Stimulated activated CD8-positive, alpha-beta memory T cell treated with anti-CD3 and anti-CD28 coated beads, Interleukin-2, amount 100 ng/mL, for 1 hour (primary cell): Measurements from ENCODE around the gene RASSF4.

Source experiments
- DNase-seq, 2 donors: peaks; one replicate each; pipeline ENCODE4 v3.0.0-alpha.2; 2020; ENCODE audit warnings: low read depth in 2 of 2

Gene RASSF4

GRCh38 chr10:44975431-44976331 lies 16.1 kb downstream of the RASSF4 start:
- DNase-seq, result no peak

DNA sequence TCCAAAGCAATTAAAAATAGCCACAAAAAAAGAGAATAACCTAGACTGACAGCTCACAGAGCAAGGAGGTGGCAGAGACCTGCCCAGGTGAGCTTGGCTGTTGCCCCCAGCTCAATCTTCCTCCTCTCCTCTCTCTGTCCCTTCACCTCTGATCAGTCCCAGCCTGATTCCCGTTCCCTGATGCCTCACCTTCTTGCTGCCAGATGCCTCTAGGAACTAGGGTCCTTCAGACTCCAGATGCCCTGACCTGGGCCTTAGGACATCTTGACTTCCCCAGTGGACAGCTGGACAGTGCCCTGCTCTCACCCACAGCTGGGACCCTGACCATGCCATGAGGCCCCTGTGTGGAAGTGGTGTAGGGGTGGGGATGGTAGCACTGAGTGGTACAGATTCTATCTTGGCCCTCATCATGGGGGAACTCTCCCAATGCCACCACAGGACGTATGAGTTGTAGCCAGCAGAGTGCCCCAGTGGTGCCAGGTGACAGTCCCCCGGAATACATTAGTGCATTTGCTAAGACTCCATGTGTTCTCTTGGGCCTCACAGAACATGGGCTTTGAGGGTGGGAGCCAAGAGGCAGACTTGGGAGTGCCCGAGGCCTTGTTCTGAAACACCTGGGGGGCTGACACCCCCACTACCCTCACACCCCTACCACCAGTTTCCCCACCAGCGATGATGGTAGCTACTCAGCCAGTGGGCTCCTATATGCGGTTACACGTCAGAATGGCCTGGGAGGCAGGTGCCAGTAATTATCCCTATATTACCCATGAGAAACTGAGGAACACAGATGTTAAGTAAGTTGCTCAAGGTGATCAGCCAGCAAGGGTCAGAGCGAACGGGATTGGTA lies 17.0 kb downstream of the RASSF4 start:
- no peak for DNase-seq

GRCh38 chr10:44977287-44978212 lies 17.9 kb downstream of the RASSF4 start:
- DNase-seq, result no peak

GRCh38 chr10:44978213-44978569 lies 18.6 kb downstream of the RASSF4 start:
- DNase-seq, result no peak

DNA sequence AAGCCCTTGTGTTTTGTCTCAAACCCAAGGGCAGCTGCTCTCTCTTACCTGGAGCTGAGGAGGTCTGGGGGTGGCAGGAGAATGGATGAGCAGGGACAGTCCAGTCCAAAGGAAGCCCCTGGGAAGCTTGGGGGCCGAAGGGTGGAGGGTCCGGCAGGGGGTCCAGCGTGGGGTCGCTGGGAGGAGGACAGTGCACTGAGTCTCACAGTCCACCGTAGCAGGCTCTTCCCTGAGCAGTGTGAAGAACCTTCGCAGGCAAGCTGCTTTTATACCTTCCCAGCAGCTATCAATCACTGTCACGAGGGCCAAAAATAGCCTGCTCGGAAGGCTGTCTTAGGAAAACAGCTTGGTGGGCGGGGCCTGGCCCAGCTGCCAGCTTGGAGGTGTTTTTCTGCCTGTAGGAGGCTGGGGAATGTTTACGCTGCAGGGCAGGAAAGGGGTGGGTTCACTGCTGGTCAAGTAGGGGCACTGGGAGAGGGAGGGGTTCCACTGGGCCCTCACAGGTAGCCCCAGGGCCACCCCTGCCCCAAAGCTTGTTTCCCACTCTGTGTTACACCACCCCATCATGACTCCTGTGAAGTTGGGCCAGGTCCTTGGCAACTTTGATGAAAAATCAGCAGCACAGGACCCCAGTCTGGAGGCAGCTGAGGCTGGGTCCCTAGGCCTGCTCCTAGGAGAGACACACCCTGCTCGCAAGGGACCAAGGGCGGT lies 19.1 kb downstream of the RASSF4 start, which contains the start of gene DEPP1:
TSS of gene DEPP1 (minus strand) at position 240 of the 711 bp plus-strand sequence. CDS start 779 bp downstream, outside the sequence.
- DNase-seq, result no peak

DNA sequence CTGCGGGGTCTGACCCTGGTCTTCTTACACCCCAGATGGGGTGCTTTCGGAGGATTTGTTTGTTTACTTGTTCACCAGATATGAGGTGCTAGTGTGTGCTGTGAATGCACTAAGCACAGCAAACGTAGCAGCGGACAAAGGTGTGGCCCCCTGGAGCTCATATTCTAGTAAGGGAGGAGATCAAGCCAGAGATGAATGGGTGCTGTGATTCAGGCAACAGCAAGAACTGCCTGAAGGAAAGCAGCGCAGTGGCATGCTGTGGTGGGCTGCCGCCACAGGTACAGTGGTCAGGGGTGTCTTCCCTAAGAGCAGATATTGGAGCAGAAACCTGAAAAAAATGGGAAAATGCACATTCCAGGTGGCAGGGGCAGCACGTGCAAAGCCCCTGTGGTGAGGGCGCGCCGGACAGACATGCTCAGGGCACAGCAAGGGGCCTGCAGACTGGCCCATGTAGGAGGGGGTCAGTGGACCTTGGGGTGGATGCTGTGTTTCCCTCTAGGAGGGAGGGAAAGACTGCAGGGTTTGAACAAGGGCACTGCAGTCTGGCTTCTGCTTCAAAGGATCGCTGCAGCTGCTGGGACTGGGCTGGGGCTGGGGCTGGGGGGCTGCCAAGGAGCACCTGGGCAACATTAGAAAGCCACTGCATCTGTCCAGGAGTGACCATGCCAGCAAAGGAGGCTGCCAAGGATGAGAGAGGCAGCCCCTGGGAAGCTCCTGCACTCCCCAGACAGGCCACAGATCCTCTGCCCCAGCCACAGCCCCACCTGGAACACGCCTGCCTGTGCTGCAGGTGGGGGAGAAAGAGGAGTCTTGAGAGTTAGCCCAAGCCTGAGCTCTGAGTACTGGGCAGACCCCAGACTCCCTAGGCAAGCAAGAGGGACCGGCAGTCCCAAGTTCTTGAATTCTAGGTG lies 19.9 kb downstream of the RASSF4 start:
- DNase-seq, result no peak

DNA sequence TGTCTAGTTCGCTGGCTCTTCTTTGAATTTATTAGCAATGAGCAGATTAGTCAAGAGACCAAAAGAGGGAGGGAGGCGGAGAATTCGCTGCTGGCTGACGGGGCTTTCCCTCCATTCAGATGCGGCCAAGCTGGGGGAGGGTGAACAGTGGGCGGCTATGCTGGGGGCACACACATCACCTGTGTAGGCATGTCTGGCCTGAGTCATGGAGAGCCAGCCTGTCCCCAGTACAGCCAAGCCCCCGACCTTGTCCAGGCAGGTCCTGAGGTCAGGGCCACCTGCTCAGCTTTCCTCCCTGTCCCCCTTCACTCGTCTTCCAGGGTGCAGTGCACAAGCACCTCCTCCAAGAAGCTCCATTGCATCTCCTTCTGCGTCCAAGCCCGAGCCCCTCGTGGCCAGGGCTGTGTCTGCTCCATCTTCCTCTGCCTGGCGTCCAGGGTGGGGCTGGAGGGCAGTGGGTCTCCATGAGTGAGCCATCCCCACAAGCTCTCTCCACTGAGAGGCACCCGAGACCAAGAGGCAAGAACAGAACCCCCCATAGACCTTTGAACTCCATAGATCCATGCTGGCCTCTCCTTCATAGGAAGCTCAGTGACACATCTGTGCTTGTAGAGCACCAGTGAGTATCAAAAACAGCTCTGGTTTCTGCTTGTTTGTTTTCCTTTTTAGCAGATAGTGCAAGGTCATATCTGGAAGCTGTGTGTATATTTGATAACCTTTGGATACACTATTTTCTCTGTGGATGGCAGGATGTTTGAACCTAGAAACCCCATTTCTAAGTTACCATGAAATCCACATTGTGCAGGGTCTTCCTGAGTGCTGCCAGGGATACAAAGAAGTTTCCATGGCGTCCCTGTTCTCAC lies 20.9 kb downstream of the RASSF4 start:
- DNase-seq, result no peak

DNA sequence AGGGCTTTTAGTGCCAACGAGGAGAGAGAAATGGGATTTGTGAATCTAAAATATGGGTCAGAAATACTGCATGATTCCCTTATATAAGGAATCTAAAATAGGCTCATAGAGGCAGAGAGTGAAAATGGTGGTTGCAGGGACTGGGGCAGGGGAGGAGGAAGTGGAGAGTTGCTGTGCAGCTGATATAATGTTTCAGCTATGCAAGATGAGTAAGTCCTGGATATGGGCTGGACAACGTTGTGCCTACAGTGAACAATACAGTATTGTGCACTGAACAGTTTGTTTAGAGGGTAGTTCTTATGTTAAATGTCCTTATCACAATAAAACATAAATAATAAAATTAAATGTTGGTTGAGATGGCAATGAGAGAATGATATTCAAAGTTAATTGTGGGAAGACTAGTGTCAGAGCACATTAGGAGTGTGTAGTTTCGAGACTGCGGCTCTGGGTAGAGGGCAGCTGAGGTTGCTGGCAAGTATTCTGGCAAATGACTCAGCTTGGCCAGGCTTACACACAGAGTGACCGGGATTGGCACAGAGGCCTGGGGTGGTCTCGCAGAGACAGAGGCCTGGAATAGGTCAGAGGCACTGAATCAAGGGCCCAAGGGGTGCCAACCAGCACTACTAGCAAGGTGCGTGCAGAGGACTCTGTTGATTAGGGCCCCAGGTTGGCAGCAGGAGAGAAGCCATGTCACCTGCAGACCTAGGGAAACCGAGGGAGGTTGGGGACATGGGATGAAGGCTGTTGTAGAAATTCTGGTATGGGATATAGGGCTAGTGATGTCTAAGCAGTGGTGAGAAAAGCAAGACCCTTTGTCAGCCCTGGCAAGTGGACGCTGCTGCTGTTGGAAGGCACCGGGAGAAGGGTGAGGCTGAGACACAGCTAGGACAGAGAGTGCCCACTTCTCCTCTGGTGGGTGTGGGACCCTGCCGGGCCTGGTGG lies 21.8 kb downstream of the RASSF4 start:
- DNase-seq, result no peak

DNA sequence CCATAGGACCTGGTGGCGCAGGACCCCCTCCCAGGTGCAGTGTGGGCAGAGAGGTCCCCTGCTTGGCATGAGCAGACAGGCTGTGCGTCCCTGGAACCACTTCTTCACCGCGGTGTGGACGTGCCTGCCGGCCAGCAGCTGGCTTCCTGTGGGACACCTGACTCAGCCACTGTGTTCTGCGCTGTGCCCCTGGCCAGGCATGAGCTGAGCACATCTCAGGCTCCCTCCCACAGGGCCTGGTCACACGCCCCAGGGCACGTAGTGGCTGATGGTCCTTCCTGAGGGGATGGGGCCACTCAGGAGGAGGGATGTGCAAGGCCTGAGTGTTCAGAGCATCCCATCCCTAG lies 22.5 kb downstream of the RASSF4 start:
- DNase-seq, result no peak

- DNase-seq, result no peak
Measured at GRCh38 chr10:44982496-44982895, 22.9 kb downstream of the RASSF4 start.

- DNase-seq, result no peak
Measured at GRCh38 chr10:44983066-44983894, 23.7 kb downstream of the RASSF4 start.

DNA sequence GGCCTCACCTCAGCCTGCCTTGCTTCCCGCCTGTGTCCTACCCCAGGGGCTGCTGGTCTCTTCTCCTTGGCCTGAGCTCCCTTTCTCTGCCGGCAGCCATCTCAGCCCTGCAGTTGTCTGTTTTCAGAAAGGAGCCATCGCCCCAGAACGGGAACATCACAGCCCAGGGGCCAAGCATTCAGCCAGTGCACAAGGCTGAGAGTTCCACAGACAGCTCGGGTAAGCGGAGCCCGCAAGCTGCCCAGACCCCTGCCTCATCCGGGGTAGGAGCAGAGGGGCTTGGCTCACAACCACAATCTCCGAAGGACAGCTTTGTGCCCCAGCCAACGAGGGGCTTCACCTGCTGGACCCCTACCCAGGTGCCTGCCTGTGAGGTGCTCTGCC lies 24.3 kb downstream of the RASSF4 start:
- DNase-seq, result no peak

DNA sequence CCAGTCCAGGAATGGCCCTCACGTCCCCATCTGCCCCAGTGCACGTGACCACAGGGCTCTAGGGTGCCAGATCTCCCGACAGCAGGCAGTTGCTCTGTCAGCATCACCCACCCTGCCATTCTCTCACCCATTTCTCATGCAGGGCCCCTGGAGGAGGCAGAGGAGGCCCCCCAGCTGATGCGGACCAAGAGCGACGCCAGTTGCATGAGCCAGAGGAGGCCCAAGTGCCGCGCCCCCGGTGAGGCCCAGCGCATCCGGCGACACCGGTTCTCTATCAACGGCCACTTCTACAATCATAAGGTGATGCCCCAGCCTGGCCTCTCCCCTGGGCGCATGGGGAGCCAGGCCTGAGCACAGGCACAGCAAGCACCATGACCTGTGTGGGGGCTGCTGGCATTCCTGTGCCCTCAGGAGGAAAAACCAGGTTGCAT lies 25.1 kb downstream of the RASSF4 start:
- DNase-seq, result no peak

GRCh38 chr10:44985175-44985681 lies 25.6 kb downstream of the RASSF4 start:
- DNase-seq, result no peak

- DNase-seq, result no peak
Measured at GRCh38 chr10:44986179-44986578, 26.6 kb downstream of the RASSF4 start.

- no peak for DNase-seq
Measured at GRCh38 chr10:44986670-44987069, 27.1 kb downstream of the RASSF4 start.
